GM18861 (cell line): Measurements from ENCODE around the gene PLEKHM1.
"Not testable (repeated sequence)": the region's sequence is repeated elsewhere in the genome, so short reads cannot be mapped to it uniquely, and the experiment has no call there.

ENCODE experiments used
- ATAC-seq: cut with Tn5 transposase; IDR thresholded peaks from one replicate; pipeline ENCODE4 v1.9.1; 2021; ENCODE audit not compliant: unreplicated experiment

Gene PLEKHM1

DNA sequence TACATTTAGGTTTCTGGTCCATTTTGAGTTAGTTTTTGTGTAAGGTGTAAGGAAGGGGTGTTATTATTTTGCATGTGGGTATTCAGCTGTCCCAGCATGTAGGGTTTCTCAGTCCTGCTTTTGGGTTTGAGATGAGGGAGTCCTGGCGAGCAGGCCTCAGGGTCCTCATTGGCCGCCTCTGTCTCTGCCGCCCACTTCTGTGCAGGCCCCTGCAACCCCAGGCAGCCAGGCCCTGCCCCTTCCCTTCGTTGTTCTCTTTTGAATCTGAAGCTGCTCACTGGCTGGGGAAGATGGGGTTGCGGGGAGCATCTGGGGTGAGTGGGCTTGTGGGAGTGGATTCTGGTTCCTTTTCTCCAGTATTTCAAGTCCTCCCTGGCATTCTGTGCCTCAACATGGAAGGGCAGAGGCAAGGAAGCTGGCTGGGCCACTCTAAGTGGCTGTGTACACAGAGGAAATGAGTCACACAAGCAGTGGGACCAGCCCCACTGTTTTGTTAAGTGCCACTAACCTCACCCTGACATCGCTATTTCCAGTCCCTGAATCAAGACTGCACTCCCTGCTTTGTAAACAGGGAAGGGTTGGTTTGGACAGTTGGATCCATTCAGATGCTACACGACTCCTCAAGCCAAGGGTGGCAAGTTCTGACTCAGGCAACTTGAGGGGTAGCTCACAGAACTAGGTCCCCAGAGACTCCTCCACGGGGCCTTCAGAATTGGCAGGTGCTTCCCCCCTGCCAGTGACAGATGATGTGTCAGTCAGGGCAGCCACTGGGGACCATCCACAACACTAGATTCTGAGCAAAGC lies 28.8 kb downstream of the PLEKHM1 start:
- peak; percentile 79 for ATAC-seq

DNA sequence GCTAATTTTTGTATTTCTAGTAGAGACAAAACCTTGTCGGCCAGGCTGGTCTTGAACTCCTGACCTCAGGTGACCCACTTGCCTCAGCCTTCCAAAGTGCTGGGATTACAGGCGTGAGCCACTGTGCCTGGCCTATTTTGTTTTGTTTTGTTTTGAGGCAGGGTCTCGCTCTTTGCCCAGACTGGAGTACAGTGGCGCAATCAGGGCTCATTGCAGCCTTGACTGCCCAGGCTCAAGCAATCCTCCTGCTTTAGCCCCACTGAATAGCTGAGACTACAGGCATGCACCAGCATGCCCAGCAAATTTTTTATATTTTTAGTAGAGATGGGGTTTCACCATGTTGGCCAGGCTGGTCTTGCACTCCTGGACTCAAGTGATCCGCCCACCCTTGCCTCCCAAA lies 30.1 kb downstream of the PLEKHM1 start:
- not testable (repeated sequence) for ATAC-seq

DNA sequence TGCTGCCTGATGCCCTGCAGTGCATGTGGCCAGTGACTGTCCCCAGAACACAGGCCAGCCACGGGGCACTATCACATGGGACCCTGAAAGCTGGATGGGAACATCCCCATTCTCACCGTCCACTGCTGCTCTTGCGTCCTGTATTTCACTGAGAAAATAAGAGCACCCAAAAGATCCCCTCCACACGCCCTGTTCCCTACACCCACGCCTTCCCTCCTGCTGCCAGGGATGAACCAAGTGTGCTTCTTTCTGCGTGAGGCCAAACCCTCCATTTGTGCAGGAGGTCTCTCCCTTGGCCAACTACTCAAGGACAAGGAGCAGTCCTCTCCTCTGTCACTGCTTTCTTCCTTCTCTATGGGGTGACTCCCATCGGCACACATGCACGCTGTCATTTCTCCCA lies 36.2 kb downstream of the PLEKHM1 start:
- not testable (repeated sequence) for ATAC-seq

DNA sequence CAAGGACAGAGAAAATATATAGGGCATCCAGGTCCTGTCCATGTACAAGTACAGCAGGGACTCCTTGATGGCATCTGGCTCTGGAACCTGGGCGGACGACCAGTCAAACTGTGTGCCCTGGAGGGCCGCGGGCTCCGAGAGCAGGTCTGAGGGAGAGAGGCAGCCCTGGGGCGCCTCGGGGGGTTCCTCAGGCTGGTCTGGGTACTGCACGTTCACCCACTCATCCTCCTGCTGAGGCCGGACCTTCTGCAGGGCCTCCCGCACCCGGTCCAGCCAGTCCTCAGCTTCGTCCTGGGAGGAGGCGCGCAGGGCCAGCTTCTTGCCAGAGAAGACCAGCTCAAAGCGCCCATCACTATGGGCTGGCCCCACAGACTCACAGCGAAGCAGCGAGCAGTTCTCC lies 36.8 kb downstream of the PLEKHM1 start:
- not testable (repeated sequence) for ATAC-seq

GRCh38 chr17:45453225-45453534 lies 37.3 kb downstream of the PLEKHM1 start:
- not testable (repeated sequence) for ATAC-seq

DNA sequence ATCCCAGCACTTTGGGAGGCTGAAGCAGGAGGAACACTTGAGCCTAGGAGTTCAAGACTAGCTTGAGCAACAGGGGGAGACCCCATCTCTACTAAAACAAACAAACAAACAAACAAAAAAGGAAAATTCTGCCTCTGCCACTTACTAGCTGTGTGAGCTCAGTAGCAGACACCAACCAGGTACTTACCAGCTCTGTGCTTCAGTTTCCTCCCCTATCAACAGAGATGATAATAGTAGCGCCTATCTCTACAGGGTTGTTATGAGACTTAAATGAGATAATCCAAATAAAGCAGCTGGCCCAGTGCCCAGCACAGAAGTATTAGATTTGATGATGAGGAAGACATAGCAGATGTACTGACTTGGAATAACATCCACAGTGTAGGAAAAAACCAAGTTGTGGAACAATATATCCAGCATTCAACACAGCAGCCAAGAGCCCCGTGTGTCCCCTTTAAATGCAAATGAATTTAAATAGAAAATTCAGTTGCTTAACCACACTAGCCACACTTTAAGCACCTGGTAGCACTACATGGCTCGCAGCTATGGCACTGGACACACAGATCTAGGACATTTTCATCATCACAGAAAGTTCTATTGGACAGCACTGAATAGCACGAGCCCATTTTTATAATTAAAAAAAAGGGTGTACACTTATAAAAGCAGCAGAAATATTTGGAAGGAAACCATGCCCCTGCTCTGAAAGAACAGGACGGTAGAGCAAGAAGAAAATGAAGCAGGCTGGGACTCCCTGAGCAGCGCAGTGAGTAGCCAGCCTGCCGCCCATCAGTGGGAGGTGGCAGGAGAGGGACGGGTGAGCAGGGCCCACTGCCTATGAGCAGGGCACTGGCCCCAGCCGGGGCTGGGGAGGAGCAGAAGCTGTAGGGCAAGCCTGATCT lies 37.9 kb downstream of the PLEKHM1 start:
- not testable (repeated sequence) for ATAC-seq

GRCh38 chr17:45451660-45452059 lies 38.9 kb downstream of the PLEKHM1 start:
- ATAC-seq: not testable (repeated sequence)

DNA sequence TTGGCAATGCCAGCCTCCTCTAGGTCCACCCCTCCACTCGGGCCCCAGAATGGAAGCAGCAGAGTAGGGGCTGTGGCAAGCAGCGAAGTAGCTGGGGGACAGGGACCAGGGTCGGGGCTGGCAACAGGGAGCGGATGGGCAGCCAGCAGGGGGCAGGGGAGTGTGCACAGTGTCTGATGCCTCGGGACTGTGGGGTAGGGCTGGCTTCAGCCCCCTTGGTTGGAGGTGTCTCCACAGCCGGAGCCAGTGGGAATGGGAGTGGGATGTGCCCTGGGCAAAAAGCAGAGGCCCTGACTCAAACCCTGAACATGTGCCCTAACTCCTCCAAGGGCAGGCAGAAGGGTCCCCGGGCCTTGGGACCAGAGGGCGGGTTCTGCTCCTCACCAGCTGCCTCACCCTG lies 39.4 kb downstream of the PLEKHM1 start:
- no peak for ATAC-seq

DNA sequence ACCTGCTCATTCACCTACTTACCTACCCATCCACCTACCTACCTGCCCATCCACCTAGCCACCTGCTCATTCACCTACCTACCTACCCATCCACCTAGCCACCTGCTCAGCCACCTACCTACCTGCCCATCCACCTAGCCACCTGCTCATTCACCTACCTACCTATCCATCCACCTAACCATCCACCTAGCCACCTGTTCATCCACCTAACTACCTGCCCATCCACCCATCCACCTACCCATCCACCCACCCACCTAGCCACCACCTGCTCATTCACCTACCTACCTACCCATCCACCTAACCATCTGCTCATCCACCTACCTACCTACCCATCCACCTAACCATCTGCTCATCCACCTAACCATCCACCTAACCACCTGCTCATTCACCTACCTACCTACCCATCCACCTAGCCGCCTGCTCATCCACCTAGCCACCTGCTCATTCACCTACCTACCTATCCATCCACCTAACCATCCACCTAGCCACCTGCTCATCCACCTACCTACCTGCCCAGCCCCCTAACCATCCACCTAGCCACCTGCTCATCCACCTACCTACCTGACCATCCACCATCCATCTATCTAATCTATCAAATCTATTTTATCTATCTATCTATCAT lies 40.7 kb downstream of the PLEKHM1 start:
- not testable (repeated sequence) for ATAC-seq

- not testable (repeated sequence) for ATAC-seq
Measured at GRCh38 chr17:45449260-45449659, 41.3 kb downstream of the PLEKHM1 start.

GRCh38 chr17:45448483-45448882 lies 42.0 kb downstream of the PLEKHM1 start:
- ATAC-seq: not testable (repeated sequence)

- not testable (repeated sequence) for ATAC-seq
Measured at GRCh38 chr17:45448066-45448465, 42.5 kb downstream of the PLEKHM1 start.

- not testable (repeated sequence) for ATAC-seq
Measured at GRCh38 chr17:45447650-45448049, 42.9 kb downstream of the PLEKHM1 start.

- ATAC-seq: not testable (repeated sequence)
Measured at GRCh38 chr17:45446872-45447625, 43.5 kb downstream of the PLEKHM1 start.

- ATAC-seq: not testable (repeated sequence)
Measured at GRCh38 chr17:45445901-45446743, 44.4 kb downstream of the PLEKHM1 start.

DNA sequence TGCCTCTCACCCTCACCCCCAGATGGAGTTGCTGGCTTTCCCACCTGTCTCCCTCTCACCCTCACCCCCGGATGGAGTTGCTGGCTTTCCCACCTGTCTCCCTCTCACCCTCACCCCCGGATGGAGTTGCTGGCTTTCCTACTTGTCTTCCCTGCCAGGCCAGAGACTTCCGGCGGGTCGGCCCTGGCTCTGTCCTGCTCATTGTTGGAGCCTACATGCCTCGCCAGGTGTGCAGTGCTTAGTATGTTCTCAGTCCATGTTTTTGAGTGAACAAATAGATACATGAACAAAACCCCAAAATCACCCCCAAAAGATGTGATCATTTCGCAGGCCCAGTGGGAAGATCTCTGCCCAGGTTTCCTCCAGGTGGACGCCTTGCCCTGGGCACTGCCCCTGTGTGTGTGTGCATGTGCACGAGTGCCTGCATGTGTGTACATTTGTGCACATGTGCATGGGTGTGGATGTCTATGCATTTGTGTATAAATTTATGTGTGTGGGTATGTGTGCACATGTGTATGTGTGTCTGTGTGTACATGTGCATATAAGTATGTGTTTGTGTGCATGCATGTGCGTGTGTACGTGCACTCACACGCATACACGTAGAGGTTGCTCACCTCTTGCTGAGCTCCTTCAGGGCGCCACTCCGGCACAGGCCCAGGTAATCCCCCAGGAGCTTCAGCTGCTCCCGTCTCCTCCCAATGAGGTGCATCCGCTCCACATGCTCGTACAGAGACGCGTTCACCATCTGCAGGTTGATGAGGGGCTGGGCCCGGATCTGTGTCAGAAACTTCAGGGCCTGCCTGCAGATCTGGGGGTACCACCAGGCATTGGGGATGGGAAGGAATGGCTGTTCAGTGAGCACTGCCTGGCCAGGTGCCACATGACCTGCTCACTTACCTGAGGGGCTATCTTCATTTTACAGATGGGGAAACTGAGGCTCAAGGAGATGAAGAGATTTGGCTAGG lies 45.4 kb downstream of the PLEKHM1 start:
- not testable (repeated sequence) for ATAC-seq

GRCh38 chr17:45444301-45444700 lies 46.2 kb downstream of the PLEKHM1 start:
- not testable (repeated sequence) for ATAC-seq

DNA sequence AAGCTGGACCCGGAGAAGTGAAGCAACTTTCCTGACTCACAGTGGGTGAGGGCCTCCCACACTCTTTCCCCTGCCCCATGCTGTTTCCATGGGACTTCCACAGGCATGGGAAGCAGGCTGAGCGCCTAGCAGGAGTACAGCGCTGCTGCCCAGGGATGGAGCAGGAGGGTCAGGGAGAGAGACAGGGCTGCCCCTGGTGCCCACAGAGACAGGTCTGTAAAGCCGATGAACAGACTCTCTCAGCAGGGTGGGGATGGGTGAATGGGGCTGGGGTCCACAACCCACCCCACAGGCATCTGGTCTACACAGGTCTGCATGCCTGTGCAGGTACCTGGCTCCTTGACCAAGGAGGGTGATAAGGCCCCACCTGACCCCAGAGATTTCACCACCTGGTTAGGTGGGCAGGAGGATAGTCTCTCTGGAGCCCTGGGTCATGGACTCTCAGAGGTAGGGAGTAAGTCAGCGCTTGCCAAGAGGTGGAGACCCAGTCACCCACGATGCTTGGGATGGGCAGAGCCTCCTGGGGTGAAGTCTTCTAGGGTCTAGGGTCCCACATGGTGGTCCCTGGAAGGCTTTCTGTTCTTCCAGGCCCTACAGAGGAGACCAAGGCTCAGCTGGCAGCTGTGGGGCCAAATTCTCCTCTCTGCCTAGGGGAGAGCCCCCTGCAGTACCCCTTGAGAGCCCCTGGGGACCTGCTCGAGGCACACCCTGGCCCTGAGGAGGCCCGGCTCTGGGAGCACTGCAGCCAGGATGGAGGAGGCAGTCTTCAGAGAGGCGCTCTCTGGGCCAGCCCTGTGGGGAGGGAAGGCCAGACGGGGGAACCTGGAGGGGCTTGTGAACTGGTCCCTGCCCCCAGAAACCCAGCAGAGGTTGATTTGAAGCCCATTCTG lies 46.9 kb downstream of the PLEKHM1 start:
- ATAC-seq: not testable (repeated sequence)
